Astrocyte of the hippocampus (primary cell): ENCODE data around the gene ELAVL3.

Experiments used
- DNase-seq: peaks from one replicate; pipeline ENCODE4 v3.0.0; 2011; ENCODE audit warnings: low read depth, low spot score

The ELAVL3 gene

DNA sequence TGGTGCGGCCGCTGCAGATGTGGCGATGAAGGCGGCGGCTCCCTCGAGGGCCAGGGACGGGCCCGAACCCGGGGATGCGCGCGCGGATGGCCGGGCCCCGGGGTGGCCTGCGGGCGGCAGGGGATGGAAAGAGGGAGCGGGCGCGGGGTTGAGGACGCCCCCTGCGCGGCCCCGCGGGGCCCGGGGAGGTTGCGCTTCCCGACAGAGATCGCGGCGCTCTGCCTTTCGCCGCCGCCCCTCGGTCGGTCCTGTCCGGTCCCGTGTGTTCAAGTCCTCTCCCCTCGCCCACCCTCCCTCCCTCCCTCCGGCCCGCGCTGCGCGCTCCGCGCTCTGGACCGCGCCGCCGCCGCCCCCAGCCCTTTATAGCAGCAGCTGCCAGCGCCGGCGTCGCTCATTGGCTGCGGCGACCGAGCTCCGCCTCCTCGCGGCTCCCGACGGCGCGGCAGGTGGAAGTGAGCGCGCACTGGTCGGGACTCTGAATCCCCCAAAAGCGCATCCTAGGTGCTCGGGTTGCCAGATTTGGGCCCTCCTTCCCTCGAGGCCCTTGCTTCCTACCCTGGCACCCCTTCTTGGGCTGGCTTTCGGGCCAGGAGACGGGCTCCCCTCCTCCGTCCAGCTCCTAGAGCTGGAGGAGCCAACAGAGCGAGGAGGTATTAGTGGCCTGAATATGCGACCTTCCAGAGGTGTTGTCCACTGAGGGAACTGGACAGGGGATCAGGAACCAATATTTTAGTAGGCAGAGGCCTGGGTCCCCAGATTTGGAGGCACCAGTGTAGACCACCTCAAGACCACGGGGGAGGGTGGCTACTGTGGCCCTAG is at the start of gene ELAVL3:
ELAVL3 (minus strand) TSS at position 332 of the 819 bp plus-strand sequence. CDS start 438 bp downstream, outside the sequence.
- no peak for DNase-seq

GRCh38 chr19:11530432-11530831 is 49.6 kb upstream of the ELAVL3 start:
- DNase-seq, result peak; percentile 82

DNA sequence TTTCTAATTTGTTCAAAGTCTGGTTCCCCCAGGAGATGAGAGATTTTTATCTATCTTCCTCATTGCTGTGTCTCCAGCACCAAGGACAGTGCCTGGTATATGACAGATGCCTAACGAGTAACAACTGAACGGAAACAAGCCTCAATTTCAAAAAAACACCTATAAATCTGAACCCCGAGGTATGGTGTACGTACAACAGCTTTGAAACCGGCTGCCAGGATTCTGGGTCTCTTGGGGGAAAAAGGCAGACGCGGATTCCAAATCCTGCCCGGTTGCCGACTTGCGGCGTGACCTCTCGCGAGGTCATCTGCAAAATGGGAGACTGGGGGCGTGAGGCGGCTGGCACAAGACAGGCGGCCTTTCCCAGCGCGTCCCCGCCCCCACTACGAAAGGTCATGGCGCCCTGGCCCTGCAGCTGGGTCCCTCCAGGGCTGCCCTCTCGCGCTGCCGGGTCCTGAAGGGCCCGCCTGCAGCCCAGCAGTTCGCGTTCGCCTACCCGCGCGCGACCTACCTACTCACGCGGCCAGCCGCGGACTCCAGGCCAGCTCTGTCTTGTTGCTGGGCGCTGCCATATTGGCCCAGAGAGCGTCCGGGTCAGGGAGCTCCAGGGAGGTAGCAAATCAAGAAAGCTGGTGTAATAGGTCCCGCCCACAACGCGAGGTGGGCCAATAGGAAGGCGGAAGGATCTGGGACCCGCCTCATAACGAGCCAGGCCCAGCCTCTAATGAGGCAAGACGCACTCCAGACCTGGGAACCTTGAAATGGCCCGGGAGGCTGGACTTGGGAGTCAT is 47.9 kb upstream of the ELAVL3 start, which contains the start of gene ECSIT:
ECSIT (minus strand) TSS at position 584 of the 791 bp plus-strand sequence. CDS start 9,964 bp downstream, outside the sequence.
- peak; percentile 99 for DNase-seq

DNA sequence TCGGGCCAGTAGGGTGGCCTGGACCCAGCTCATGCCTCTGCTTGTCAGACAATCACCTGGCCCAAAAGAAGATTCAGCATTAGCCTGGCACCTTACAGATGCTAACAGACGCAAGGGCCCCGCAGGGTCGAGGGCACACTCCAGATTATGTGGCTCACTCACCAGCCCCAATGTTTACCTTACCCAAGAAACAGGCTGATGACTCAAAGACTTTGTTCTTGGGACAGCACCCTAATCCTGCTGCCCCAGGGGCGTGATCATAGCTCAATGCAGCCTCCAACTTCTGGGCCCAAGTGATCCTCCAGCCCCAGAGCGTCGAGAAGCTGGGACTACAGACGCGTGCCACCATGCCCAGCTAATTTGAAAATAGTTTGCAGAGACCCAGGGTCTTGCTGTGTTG is 38.3 kb upstream of the ELAVL3 start:
- DNase-seq, result no peak

- no peak for DNase-seq
Measured at GRCh38 chr19:11513946-11514345, 33.1 kb upstream of the ELAVL3 start.

DNA sequence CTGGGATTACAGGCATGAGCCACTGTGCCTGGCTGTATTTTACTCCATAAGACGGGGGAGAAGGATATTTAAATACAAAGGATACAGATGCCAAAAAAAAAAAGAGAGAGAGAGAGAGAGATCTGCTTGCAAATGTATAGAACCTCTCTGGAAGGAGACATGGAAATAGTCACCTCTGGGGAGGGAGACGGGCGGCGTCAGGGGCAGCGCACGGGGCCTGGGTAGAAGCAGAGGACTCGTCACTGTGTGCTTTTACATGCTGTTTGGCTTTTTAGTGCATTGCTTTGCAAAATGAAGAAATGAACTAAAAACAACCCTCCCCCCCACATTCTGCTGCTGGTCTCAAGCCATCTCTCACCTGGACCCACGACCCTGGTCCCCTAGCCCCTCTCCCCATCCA is 29.6 kb upstream of the ELAVL3 start:
- DNase-seq, result no peak

- no peak for DNase-seq
Measured at GRCh38 chr19:11507370-11508078, 26.7 kb upstream of the ELAVL3 start.

DNA sequence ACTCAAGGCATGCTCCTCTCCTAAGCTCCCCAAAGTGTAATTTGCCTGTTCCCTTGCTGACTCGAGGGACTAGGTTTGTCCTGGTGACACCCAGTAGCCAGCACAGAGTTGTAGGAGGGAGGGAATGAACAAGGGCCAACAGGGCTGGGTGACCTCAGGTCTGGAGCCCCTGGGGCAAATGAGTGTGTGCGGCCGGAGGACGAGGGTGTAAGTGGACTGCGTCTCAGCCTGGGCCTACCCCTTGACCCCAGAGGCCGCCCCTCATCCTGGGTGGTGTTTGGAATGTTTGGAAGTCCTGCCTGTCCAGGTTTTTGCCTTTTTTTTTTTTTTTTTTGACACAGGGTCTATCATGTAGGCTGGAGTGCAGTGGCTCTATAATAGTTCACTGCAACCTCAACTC is 26.1 kb upstream of the ELAVL3 start:
- DNase-seq, result no peak

- DNase-seq, result no peak
Measured at GRCh38 chr19:11506101-11506555, 25.3 kb upstream of the ELAVL3 start.

- peak; percentile 98 for DNase-seq
Measured at GRCh38 chr19:11505504-11506100, 24.8 kb upstream of the ELAVL3 start, which contains the start of gene ZNF653. ZNF653 (minus strand) TSS chr19:11505839; CDS start chr19:11505786, 53 bp downstream.

GRCh38 chr19:11505032-11505503 is 24.2 kb upstream of the ELAVL3 start:
- peak; percentile 98 for DNase-seq

DNA sequence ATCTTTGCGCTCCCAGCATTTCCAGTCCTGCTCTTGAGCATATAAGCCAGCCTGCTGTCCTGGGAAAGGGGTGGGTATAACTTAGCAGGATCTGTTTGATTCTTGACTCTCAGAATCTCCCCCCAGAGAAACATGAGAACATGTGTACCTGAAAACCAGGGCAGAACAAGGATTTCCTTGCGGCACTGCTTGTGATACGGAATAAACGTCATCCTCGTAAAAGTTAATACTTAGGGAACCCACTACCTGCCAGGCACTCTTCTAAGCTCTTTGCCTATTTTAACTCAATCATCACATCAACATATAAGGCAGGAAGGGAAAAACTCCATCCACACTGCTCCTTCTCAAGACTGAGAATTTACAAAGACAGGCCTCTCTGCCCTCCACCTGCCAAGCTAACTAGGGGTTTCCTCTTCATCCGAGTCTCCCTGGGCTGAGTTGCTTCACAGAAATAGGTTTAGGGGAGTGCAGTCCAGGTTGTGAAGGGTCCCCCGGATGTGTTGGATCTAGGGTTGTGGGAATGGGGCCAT is 23.7 kb upstream of the ELAVL3 start:
- DNase-seq, result no peak

- no peak for DNase-seq
Measured at GRCh38 chr19:11499890-11500420, 19.1 kb upstream of the ELAVL3 start.

GRCh38 chr19:11499220-11499726 is 18.4 kb upstream of the ELAVL3 start:
- DNase-seq, result no peak

DNA sequence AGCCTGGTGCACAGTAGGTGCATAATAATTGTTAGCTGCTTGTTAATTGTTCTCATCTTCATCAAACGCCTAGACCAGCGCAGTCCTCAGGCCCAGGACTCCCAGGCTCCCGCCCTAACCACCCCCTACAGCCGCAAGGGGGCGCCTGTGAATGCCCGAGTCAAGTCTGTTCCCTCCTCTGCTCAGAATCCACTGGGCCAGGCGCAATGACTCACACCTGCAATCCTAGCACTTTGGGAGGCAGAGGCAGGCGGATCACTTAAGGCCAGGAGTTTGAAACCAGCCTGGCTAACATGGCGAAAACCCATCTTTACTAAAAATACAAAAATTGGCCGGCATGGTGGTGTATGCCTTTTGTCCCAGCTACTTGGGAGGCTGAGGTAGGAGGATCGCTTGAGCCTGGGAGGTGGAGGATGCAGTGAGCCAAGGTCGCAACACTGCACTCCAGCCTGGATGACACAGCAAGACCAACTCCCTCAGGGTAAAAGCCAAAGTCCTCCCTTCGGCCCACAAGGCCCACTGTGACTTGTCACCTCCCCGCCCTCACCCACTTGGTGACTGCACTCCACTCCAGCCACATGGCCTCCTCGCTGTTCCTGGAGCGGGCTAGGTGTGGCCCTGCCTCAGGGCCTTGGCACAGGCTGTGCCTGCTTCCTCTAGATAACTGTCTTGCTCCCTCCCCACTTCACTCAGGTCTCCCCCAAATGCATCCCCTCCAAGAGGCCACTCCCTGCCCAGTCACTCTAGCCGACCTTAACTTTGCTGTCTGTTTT is 15.7 kb upstream of the ELAVL3 start:
- DNase-seq, result peak; percentile 84

- no peak for DNase-seq
Measured at GRCh38 chr19:11495885-11496284, 15.0 kb upstream of the ELAVL3 start.

- DNase-seq, result no peak
Measured at GRCh38 chr19:11495481-11495880, 14.6 kb upstream of the ELAVL3 start.

DNA sequence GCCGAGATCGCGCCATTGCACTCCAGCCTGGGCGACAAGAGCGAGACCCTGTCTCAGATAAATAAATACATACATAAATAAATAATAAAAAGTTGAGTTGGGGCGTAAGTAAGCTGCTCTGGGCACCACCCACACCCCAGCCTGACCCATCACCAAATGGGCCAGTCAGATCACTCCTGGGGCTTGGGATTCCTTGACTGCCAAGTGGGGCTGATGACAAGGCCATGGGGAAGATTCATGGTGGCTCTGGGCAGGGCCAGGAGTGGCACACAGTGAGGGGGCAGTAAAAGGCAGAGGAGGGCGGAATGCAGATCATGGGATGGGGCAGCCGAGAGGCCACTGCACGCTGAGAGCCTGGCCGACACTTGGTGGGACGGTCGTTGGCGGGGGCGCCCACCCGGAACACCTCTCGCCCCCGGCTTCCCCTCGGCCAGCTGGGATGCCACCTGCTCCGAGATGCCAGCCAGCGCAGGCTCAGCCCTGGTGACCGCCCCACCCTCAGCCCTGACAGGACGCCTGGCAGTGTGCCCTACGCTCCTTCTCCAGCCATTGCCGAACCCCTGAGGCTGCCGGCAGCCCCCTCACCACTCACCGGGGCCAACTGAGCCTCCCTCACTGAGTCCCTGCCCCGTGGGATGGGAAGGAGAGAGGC is 13.9 kb upstream of the ELAVL3 start:
- no peak for DNase-seq

DNA sequence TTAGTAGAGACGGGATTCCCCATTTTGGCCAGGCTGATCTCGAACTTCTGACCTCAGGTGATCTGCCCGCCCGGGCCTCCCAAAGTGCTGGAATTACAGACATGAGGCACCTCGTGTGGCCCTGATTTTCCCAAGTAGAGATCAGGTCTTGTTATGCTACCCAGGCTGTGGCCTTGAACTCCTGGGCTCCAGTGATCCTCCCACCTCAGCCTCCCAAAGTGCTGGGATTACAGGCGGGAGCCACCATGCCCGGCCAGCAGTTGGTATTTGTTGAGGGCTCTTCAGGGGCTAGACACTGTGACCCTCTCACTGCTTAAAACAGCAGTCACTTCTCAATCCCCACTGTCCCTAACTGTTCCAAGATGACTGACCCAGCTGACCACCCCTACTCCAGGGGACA is 8.5 kb upstream of the ELAVL3 start:
- DNase-seq, result no peak
